Bronchus fibroblast of lung (primary cell): Measurements from ENCODE around the gene PLEKHO1. TPM values are rescaled to one million over a fixed set of nuclear protein-coding genes. Genes with fewer than 3 reads are reported as not detected.

Source experiments
- total RNA-seq: library from RNA; depleted of rRNA; stranded (reverse); fragments of >200 nt; gene quantifications from 2 replicates; pipeline ENCODE4 v1.2.3, GENCODE V29; 2015

PLEKHO1 gene, protein sequence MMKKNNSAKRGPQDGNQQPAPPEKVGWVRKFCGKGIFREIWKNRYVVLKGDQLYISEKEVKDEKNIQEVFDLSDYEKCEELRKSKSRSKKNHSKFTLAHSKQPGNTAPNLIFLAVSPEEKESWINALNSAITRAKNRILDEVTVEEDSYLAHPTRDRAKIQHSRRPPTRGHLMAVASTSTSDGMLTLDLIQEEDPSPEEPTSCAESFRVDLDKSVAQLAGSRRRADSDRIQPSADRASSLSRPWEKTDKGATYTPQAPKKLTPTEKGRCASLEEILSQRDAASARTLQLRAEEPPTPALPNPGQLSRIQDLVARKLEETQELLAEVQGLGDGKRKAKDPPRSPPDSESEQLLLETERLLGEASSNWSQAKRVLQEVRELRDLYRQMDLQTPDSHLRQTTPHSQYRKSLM
- total RNA-seq: 52.3 and 57.8 TPM in 2 replicates

DNA sequence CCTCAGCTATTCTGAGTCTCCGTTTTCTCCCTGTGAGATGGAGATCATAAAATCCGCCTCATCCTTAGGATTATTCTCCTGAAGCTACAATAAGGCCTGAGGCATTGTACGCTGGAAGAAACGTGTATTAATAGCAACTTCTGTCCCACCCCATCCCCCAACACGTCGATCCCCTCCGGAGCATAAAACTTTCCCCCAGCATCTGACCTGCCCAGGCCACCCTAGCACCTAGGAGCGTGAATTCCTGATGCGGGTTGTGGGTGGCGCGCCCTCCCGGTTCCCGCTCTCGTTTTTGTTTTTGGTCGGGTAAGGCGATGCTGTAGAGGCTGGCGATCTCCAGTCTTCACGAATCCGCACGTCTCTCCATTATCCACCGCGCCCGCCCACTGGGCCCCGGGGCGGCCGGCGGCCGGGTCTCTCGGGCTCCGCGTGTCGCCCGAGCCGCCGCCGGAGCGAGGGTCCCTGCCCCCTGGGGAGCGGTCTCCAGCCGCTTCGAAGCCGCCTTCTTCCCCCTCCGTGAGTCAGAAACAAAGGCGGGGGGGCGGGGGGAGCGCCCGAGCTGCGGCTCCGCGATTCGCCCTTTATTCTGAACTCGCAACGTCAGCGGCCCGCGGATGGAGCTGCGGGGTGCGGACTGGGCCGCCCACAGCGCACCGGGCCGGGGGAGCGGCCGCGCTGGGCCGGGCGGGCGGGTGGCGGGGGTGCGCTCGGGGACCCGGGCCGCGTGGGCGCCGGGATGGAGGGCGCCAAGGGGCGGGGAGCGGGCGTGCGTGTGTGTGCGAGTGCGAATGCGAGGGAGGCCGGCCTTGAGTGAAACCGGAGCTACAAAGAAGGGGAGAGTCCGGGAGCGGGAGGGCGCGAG lies at the start of gene PLEKHO1:
Gene PLEKHO1 (plus strand): TSS at position 646 of the 862 bp plus-strand sequence. CDS start 342 bp downstream, outside the sequence.

Other genes with a start within 250 kb of the PLEKHO1 start
- gene SV2A, start 232.1 kb upstream of the PLEKHO1 start, total RNA-seq: 27.5 and 29.9 TPM in 2 replicates
- gene SF3B4, start 222.1 kb upstream of the PLEKHO1 start, total RNA-seq: 9.8 and 13.4 TPM in 2 replicates
- gene MTMR11, start 213.0 kb upstream of the PLEKHO1 start, total RNA-seq: 8.7 and 9.5 TPM in 2 replicates
- gene OTUD7B, start 139.2 kb upstream of the PLEKHO1 start, total RNA-seq: 5.4 and 6.7 TPM in 2 replicates
- 25.1 and 29.1 TPM in 2 replicates for gene VPS45, start 82.1 kb upstream of the PLEKHO1 start, total RNA-seq
- gene ANP32E, start 86.2 kb downstream of the PLEKHO1 start, total RNA-seq: 25.3 and 31.3 TPM in 2 replicates
- gene CA14, start 107.9 kb downstream of the PLEKHO1 start, total RNA-seq: not detected in 2 replicates
- gene APH1A, start 119.1 kb downstream of the PLEKHO1 start, total RNA-seq: 109 and 111 TPM in 2 replicates
- gene C1orf54, start 122.9 kb downstream of the PLEKHO1 start, total RNA-seq: 5.5 and 9.5 TPM in 2 replicates
- 0.74 and 1.0 TPM in 2 replicates for gene CIART, start 132.6 kb downstream of the PLEKHO1 start, total RNA-seq
- gene MRPS21, start 143.9 kb downstream of the PLEKHO1 start, total RNA-seq: 74.6 and 85.2 TPM in 2 replicates
- gene PRPF3, start 171.6 kb downstream of the PLEKHO1 start, total RNA-seq: 28.4 and 29.8 TPM in 2 replicates
- gene RPRD2, start 214.2 kb downstream of the PLEKHO1 start, total RNA-seq: 6.8 and 8.2 TPM in 2 replicates